ENCODE data around the gene ATF4.

ATF4 gene

DNA sequence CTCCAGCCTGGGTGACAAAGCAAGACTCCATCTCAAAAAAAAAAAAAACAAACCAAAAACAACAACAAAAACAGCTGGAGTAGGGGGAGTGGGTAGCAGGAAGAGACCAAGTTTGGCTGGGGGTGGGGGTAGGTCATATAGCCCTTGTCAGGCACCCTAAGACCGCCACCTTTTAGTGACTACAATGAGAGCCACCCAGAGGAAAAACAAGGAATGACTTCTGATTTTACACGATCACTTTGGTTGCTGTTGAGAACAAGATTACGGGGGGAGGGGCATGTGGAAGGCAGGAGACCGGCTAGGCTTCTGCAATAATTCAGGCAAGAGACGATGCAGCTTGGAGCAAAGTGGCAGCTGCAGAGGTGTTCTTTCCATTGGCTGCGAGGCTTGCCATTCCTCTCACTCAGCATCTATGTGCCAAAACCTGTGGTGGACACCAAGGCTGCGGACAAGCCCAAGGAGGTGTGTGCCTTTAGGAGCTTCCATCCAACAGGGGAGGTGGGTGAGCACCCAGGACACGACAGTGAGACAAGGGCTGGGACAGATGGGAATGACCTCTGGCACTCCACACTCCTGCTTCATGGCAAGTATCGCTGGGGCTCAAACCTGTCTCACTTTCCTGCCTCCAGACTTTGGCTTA, 10.4 kb downstream of the ATF4 start (continued):
- no peak for TF ChIP-seq ZNF70 (CRISPR knock-in tag; IDR thresholded peaks at IDR 0.05)

DNA sequence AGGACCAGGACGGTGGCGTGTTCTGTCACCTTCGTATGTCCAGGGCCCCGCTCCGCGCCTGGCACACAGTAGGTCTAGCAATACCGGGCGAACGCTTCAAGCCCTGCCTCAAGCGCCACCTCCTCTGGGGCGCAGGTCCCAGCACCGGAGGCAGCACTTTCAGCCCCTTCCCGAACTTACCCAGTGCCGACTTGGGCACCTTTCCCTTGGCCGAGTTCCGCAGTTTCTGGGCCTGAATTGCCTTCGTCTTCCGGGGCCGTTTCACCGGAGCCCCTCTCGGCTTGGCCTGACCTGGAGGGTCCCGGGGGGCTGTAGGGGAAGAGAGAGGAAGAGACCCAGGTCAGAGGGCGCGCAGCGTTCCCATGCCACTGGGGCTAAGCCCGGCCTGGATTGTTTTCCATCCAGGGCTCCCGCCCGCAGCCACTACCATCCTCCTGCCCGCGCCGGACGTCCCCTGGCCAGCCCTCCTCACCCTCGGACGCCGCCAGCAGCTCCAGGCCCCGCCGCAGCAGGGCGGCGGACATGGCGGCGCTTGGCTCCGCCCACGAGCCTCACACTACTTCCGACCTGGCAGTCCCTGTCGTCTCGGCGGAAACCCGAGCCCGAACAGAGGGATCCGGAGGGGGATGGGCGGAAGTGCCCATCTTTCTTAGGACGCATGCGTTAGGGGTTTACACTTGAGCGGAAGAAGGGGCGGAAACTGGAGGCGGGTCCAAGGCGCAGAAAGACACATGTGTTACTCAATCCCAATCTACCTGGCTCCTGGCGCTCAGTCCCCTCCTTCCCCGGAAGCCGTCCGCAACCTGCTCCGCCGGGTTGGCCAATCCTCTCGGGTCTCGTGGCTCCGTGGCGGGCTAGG, 12.1 kb downstream of the ATF4 start, which contains the start of gene RPS19BP1:
Gene RPS19BP1, minus strand, starts transcription at position 534 of the 859 bp plus-strand sequence. Its CDS starts 10 bp downstream, at position 524.
- ATAC-seq, result peak; percentile 84
- TF ChIP-seq ZFP3 (CRISPR knock-in tag; IDR thresholded peaks at IDR 0.05) (no peak), ZNF565 (CRISPR knock-in tag; conservative IDR thresholded peaks at IDR 0.05; ENCODE audit: low read depth) (no peak), SNAI2 (CRISPR knock-in tag; IDR thresholded peaks at IDR 0.05) (no peak), OSR1 (CRISPR knock-in tag; IDR thresholded peaks at IDR 0.05) (no peak), RARB (CRISPR knock-in tag; IDR thresholded peaks at IDR 0.05) (no peak), TOX (CRISPR knock-in tag; IDR thresholded peaks at IDR 0.05; ENCODE audit: borderline replicate concordance) (no peak), CSDC2 (CRISPR knock-in tag; IDR thresholded peaks at IDR 0.05) (no peak), ISL1 (CRISPR knock-in tag; IDR thresholded peaks at IDR 0.05) (no peak)
- TF ChIP-seq, protein P1, sequence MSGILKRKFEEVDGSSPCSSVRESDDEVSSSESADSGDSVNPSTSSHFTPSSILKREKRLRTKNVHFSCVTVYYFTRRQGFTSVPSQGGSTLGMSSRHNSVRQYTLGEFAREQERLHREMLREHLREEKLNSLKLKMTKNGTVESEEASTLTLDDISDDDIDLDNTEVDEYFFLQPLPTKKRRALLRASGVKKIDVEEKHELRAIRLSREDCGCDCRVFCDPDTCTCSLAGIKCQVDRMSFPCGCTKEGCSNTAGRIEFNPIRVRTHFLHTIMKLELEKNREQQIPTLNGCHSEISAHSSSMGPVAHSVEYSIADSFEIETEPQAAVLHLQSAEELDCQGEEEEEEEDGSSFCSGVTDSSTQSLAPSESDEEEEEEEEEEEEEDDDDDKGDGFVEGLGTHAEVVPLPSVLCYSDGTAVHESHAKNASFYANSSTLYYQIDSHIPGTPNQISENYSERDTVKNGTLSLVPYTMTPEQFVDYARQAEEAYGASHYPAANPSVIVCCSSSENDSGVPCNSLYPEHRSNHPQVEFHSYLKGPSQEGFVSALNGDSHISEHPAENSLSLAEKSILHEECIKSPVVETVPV (CRISPR knock-in tag; IDR thresholded peaks at IDR 0.05), result no peak
- TF ChIP-seq, protein P2, sequence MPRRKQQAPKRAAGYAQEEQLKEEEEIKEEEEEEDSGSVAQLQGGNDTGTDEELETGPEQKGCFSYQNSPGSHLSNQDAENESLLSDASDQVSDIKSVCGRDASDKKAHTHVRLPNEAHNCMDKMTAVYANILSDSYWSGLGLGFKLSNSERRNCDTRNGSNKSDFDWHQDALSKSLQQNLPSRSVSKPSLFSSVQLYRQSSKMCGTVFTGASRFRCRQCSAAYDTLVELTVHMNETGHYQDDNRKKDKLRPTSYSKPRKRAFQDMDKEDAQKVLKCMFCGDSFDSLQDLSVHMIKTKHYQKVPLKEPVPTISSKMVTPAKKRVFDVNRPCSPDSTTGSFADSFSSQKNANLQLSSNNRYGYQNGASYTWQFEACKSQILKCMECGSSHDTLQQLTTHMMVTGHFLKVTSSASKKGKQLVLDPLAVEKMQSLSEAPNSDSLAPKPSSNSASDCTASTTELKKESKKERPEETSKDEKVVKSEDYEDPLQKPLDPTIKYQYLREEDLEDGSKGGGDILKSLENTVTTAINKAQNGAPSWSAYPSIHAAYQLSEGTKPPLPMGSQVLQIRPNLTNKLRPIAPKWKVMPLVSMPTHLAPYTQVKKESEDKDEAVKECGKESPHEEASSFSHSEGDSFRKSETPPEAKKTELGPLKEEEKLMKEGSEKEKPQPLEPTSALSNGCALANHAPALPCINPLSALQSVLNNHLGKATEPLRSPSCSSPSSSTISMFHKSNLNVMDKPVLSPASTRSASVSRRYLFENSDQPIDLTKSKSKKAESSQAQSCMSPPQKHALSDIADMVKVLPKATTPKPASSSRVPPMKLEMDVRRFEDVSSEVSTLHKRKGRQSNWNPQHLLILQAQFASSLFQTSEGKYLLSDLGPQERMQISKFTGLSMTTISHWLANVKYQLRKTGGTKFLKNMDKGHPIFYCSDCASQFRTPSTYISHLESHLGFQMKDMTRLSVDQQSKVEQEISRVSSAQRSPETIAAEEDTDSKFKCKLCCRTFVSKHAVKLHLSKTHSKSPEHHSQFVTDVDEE (CRISPR knock-in tag; IDR thresholded peaks at IDR 0.05), result no peak

DNA sequence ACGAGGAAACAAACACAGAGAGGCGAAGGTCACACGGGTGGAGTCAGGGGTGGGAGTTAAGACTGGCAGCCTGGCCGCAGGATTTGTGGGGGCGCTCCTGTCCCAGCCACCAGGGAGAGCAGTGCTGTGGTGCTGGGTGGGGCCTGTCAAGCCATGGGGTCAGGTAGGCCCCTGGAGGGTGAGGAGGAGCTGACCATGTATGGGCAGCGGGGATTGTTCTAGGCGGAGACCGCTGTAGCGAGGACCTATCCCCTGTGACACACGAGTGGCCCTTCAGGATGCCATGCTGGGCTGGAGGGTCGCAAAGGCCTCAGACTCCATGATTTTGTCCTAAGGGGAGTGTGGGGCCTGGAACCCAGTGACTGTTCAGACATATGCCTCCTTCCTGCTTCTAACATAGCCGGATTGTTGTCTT, 13.7 kb downstream of the ATF4 start:
- TF ChIP-seq ZNF565 (CRISPR knock-in tag; conservative IDR thresholded peaks at IDR 0.05; ENCODE audit: low read depth) (no peak), ZFP30 (CRISPR knock-in tag; IDR thresholded peaks at IDR 0.05) (no peak)
- no peak for ATAC-seq

DNA sequence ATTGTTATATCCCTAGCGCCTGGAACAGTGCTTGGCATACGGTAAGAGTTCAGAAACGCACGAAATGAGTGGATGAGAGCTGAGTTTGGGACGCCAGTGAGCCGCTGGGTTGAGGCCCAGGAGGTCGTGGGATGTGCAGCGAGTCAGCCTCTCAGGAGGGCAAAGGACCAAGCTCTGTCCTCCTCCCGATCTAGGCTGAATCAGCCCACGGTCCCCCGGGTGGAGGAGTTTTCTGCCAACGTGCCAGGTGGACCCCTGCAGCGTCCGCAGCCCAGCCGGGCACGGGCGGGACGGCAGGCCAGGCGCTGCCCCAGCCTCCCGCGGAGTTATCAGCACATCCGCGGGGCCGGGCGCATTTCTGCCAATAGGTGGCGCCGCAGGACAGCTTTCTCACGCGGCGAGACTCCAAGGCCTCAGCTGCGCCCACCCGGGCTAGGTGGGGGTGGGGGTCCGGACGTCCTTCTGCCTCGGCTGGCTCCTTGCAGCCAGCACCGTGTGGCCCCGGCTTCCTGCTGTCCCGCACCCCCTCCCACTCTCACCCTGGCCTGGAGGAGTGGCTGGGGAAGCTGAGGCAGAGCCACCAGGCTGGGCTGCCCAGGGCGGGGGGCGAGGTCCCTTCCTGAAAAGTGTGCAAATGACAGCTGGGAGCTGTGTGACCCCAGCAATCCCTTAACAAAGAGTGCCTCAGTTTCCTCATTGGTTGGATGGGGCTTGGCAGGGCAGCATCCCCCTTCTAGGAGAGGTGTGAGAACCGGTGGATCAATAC, 14.4 kb downstream of the ATF4 start:
- no peak for TF ChIP-seq TCF4 (CRISPR knock-in tag; IDR thresholded peaks at IDR 0.05; ENCODE audit: borderline replicate concordance)
- TF ChIP-seq, protein P1 (CRISPR knock-in tag; IDR thresholded peaks at IDR 0.05), result no peak
- TF ChIP-seq ZC3H10 (CRISPR knock-in tag; IDR thresholded peaks at IDR 0.05), result no peak
- TF ChIP-seq ISL1 (CRISPR knock-in tag; IDR thresholded peaks at IDR 0.05), result no peak
- no peak for TF ChIP-seq RARB (CRISPR knock-in tag; IDR thresholded peaks at IDR 0.05)
- TF ChIP-seq ZNF70 (CRISPR knock-in tag; IDR thresholded peaks at IDR 0.05), result no peak
- TF ChIP-seq, protein P3, sequence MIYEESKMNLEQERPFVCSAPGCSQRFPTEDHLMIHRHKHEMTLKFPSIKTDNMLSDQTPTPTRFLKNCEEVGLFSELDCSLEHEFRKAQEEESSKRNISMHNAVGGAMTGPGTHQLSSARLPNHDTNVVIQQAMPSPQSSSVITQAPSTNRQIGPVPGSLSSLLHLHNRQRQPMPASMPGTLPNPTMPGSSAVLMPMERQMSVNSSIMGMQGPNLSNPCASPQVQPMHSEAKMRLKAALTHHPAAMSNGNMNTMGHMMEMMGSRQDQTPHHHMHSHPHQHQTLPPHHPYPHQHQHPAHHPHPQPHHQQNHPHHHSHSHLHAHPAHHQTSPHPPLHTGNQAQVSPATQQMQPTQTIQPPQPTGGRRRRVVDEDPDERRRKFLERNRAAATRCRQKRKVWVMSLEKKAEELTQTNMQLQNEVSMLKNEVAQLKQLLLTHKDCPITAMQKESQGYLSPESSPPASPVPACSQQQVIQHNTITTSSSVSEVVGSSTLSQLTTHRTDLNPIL (CRISPR knock-in tag; IDR thresholded peaks at IDR 0.05; ENCODE audit: low read depth), result no peak
- TF ChIP-seq SNAI2 (CRISPR knock-in tag; IDR thresholded peaks at IDR 0.05), result no peak
- no peak for TF ChIP-seq PPARA (CRISPR knock-in tag; IDR thresholded peaks at IDR 0.05; ENCODE audit: borderline replicate concordance)
- no peak for TF ChIP-seq ARNTL (CRISPR knock-in tag; IDR thresholded peaks at IDR 0.05; ENCODE audit: borderline replicate concordance, low read depth)
- TF ChIP-seq CSDC2 (CRISPR knock-in tag; IDR thresholded peaks at IDR 0.05), result no peak
- TF ChIP-seq ESRRG (CRISPR knock-in tag; IDR thresholded peaks at IDR 0.05), result no peak
- no peak for TF ChIP-seq ZNF565 (CRISPR knock-in tag; conservative IDR thresholded peaks at IDR 0.05; ENCODE audit: low read depth)
- ATAC-seq, result peak; percentile 64
